Ovary (tissue), 10 donors: ENCODE measurements around the gene PALB2. TPM values are rescaled to one million over a fixed set of nuclear protein-coding genes. Genes with fewer than 3 reads are reported as not detected.

Experiments
- DNase-seq, 5 donors: peaks; one replicate each; pipeline ENCODE4 v3.0.0-alpha.2; 2019 to 2020
- H3K27ac ChIP-seq, 2 donors: fragments of 200-600 bp; one replicate each; pipeline versions ENCODE4 v1.5.1 to v1.8.0; 2019 to 2022
- H3K27me3 ChIP-seq: fragments of 200-600 bp; one replicate; pipeline ENCODE4 v1.8.0; 2022
- H3K36me3 ChIP-seq: fragments of 200-600 bp; sonication (generic); one replicate; pipeline ENCODE4 v1.5.1; 2019
- H3K4me1 ChIP-seq: one replicate; pipeline ENCODE4 v1.8.1; 2013; ENCODE audit warnings: mild to moderate bottlenecking, moderate library complexity; ENCODE audit not compliant: insufficient read depth
- H3K4me3 ChIP-seq: fragments of 200-600 bp; sonication (generic); one replicate; pipeline ENCODE4 v1.5.1; 2017
- H3K9me3 ChIP-seq, 2 donors: fragments of 200-600 bp in 1 of 2; sonication (generic) in 1 of 2; one replicate each; pipeline versions ENCODE4 v1.5.1 to v1.8.1; 2013 to 2019; ENCODE audit warnings: mild to moderate bottlenecking in 1 of 2, moderate library complexity in 1 of 2
- EP300 ChIP-seq: sonication (generic); formaldehyde crosslinking; IDR thresholded peaks from one replicate; pipeline ENCODE4 v1.6.1; 2017; ENCODE audit warnings: antibody characterized with exemption
- POLR2A ChIP-seq: fragments of 450-650 bp; IDR thresholded peaks from one replicate; pipeline ENCODE4 v1.6.1; 2017; ENCODE audit warnings: antibody characterized with exemption, mild to moderate bottlenecking, moderate library complexity
- WGBS, 3 donors: extraction: QIAGEN DNeasy Blood & Tissue Kit in 1 of 3; methylation state at CpG; one replicate each; pipeline versions ENCODE4 v1.1.5 to v1.1.7; 2013 to 2017; 5-methylcytosine and 5-hydroxymethylcytosine counted together
- intact Hi-C, 4 donors: fragments of 100-400 bp; cut with DNase I; formaldehyde crosslinking; loops; one replicate each; pipeline versions ENCODE4 v1.11.0 to v1.15.1; 2022 to 2023
- long read RNA-seq, 3 donors: library from polyadenylated mRNA in 2 of 3; unstranded in 2 of 3; transcript quantifications; one replicate each; pipeline ENCODE4 v2.0.0 and lab custom pipeline, GENCODE V29; 2021 to 2026
- polyA plus RNA-seq, 2 donors: library from polyadenylated mRNA; stranded (reverse); fragments of 200-250 nt in 1 of 2; fragments of 350-450 nt in 1 of 2; fragmentation: Illumina TruSeq in 1 of 2; extraction: RNeasy Lipid Tissue Mini Kit (QIAGEN cat#74804) in 1 of 2; gene quantifications; one replicate each; pipeline ENCODE4 v1.2.3, GENCODE V29; 2013 to 2014
- total RNA-seq, 7 donors: library from RNA; depleted of rRNA in 2 of 7; stranded (reverse); fragments of >200 nt in 2 of 7; fragmentation: NEBNext Ultra II Directional in 3 of 7; extraction: Animal tissue kit (Norgen Biotek cat#: 25700) in 3 of 7; gene quantifications; one replicate each; pipeline versions ENCODE4 v1.1.0 to v1.2.4, GENCODE V29; 2016 to 2023
- TF ChIP-seq, protein P1 (sequence below), 3 donors: fragments of 450-650 bp in 2 of 3; fragments of 200-600 bp in 1 of 3; IDR thresholded peaks; one replicate each; pipeline versions ENCODE4 v1.5.1 to v1.8.0; 2016 to 2022; ENCODE audit warnings: antibody characterized with exemption in 3 of 3, mild to moderate bottlenecking in 1 of 3
- donor health status: DM: no; HTN: no; CAD: no; lungs with moderate emphysema.
- donor health status: DM: no; HTN: no; CAD: no.
- donor health status: Bipolar disorder and iron deficiency.
- donor health status: DM: yes; HTN: yes; CAD: no.
- donor health status: DM: no; HTN: no; CAD: no.
- donor health status: DM: yes; HTN: yes; CAD: no.

Gene PALB2
- total RNA-seq (10 to 100 TPM in 4 of 7 donors, 1 to 10 TPM in 3; 6.1 to 13.7 (median 10.8) TPM), polyA plus RNA-seq (1 to 10 TPM; 7.1 to 7.3 TPM)
- long read RNA-seq, donor 1, partial matches to known transcripts: 7 of 9 reads
- long read RNA-seq, donor 1, other reads (novel, unspliced or antisense): 1 of 9 reads
- long read RNA-seq, donor 2, partial matches to known transcripts: 6 of 6 reads
- long read RNA-seq, donor 2, other reads (novel, unspliced or antisense): 0 of 6 reads
- long read RNA-seq, donor 3, full-length matches to known transcripts: 22 of 30 reads
- long read RNA-seq, donor 3, partial matches to known transcripts: 2 of 30 reads
- long read RNA-seq, donor 3, other reads (novel, unspliced or antisense): 6 of 30 reads

DNA sequence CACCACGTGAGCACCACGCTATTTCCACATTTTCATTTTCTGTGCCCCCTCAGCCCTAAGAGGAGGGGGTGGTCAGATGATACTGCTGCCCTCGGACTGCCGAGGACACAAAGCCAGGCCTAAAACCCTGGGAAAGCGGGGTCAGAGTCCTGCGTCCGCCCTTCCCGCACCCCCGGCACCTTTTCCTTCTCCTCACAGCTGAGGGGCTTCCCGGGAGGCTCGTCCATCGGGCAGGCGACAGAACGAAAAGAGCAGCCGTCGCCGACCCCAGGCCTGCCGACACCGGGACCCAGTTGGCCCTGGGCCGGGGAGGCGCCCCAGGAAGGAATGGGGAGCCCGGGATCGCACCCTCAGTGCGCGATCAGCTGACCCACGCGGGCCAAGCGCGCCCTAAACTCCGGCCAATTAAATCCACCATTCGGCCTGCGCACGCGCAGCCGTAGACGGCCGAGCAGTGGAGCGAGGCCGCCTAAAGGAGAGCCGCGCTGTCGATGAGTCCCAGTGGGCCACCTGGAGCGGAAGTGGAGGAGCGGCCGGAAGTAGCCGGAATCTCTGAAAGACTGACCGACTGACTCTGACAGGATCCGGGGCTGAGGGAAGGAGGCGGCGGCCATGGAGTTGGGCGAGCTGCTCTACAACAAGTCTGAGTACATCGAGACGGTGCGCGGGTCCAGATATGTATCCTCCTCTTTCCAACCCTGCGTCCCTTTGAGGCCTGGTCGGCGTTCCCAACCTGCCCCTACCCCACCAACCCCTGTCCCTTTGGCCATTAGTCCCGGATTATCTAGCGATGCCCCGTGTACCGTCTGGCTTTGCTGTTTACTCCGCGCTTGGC lies at the start of gene PALB2, which contains the start of gene DCTN5:
TSS of gene PALB2 (minus strand) at position 380 of the 835 bp plus-strand sequence. CDS start at position 227, 153 bp downstream.
TSS of gene DCTN5 (plus strand) at position 536 of the 835 bp plus-strand sequence. CDS start at position 613, 77 bp downstream.
- 0% methylated on average over 58 to 64 of the region's 64 CpGs for WGBS, 3 donors
- Histone ChIP-seq H3K4me1 (peaks cover 9% of the 10 kb centered on the region), H3K27me3 (no peaks in the 10 kb centered on the region), H3K36me3 (no peaks in the 10 kb centered on the region), H3K27ac (peak within 1 kb of the TSS; percentile 55 to 56), H3K4me3 (peak within 1 kb of the TSS; percentile 61), H3K9me3 (no peaks in the 10 kb centered on the region)
- peak; percentile 84 to 93 (median 88) for DNase-seq
- TF ChIP-seq EP300 (no peak), POLR2A (no peak)
- TF ChIP-seq, protein P1, sequence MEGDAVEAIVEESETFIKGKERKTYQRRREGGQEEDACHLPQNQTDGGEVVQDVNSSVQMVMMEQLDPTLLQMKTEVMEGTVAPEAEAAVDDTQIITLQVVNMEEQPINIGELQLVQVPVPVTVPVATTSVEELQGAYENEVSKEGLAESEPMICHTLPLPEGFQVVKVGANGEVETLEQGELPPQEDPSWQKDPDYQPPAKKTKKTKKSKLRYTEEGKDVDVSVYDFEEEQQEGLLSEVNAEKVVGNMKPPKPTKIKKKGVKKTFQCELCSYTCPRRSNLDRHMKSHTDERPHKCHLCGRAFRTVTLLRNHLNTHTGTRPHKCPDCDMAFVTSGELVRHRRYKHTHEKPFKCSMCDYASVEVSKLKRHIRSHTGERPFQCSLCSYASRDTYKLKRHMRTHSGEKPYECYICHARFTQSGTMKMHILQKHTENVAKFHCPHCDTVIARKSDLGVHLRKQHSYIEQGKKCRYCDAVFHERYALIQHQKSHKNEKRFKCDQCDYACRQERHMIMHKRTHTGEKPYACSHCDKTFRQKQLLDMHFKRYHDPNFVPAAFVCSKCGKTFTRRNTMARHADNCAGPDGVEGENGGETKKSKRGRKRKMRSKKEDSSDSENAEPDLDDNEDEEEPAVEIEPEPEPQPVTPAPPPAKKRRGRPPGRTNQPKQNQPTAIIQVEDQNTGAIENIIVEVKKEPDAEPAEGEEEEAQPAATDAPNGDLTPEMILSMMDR (IDR thresholded peaks at IDR 0.05): no peak
- intact Hi-C loops: no loop called here

DNA sequence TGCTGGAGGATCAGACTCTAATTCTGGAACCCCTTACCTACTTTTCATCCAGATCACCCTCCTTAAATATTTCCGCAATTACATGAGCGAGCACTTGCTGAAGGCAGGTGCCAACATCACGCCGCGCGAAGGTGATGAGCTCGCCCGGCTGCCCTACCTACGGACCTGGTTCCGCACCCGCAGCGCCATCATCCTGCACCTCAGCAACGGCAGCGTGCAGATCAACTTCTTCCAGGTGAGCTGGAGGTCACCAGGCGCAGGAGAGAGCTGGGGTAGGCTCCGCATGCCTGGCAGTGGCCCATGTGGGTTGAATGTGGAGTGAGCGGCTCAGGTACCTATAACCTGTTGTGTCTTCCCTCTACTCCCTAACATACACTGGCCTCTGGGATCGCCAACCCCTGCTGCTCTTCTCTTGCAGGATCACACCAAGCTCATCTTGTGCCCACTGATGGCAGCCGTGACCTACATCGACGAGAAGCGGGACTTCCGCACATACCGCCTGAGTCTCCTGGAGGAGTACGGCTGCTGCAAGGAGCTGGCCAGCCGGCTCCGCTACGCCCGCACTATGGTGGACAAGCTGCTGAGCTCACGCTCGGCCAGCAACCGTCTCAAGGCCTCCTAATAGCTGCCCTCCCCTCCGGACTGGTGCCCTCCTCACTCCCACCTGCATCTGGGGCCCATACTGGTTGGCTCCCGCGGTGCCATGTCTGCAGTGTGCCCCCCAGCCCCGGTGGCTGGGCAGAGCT lies 48.5 kb upstream of the PALB2 start:
- Histone ChIP-seq H3K27me3 (no peaks in the 10 kb centered on the region), H3K4me3 (no peak overlapping the region), H3K36me3 (peaks cover 3% of the 10 kb centered on the region), H3K4me1 (no peaks in the 10 kb centered on the region), H3K9me3 (no peaks in the 10 kb centered on the region), H3K27ac (no peak overlapping the region)
- 94 to 96% (median 94%) methylated on average over 36 of the region's 36 CpGs for WGBS, 3 donors
- TF ChIP-seq POLR2A: no peak
- TF ChIP-seq EP300: no peak
- TF ChIP-seq, protein P1 (IDR thresholded peaks at IDR 0.05): no peak
- no peak for DNase-seq
- intact Hi-C loops: no loop called here

DNA sequence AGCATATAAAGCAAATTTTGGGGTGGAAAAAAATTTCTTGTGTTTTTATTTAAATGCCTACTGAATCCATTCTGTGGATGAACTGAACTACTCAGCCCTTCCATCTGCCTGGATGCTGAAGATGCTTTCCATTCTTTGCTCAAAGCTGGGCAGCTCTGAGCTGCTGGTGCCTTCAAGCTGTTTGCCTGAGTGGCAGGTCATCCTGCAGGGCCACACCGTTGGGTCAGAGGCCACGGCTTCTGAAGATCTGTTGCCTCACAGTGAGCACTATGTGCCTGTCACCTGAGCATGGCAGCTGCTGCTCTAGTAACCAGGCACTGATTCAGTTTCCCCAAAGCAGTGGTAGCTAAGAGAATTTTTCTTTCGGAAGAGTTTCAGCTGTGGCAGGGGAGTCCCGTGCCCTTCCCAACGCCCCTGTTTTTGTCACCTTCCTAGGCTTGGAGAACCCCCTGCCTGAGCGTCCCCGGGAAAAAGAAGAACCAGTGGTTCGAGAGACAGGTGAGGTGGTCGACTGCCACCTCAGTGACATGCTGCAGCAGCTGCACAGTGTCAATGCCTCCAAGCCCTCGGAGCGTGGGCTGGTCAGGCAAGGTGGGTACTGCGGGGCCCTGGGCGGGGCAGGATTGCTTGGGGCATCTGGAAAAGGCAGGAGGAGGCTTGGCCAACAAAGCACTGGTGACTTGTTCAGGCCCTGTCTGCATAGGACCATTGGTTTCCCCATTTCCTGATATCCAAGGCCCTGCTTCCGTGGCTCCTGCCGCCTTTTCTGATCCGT lies 46.1 kb upstream of the PALB2 start:
- DNase-seq: no peak
- no peaks in the 10 kb centered on the region for H3K4me1 ChIP-seq
- TF ChIP-seq POLR2A (no peak), EP300 (no peak)
- TF ChIP-seq, protein P1 (IDR thresholded peaks at IDR 0.05): no peak
- H3K4me3 ChIP-seq: no peak overlapping the region
- peaks cover 3% of the 10 kb centered on the region for H3K36me3 ChIP-seq
- no peak overlapping the region for H3K27ac ChIP-seq
- no peaks in the 10 kb centered on the region for H3K9me3 ChIP-seq
- H3K27me3 ChIP-seq: no peaks in the 10 kb centered on the region
- 96 to 97% (median 96%) methylated on average over 16 of the region's 16 CpGs for WGBS, 3 donors
- intact Hi-C loops: no loop called here
